ENCODE results near the gene CASTOR2. TPM values are rescaled to one million over a fixed set of nuclear protein-coding genes. Genes with fewer than 3 reads are reported as not detected.

Gene CASTOR2
- total and polyA plus RNA-seq, 2 of the 8 experiments (the other 6 are each of a cell fraction or from before 2014, with no cell fraction given) = 12.1 to 47.8 TPM

DNA sequence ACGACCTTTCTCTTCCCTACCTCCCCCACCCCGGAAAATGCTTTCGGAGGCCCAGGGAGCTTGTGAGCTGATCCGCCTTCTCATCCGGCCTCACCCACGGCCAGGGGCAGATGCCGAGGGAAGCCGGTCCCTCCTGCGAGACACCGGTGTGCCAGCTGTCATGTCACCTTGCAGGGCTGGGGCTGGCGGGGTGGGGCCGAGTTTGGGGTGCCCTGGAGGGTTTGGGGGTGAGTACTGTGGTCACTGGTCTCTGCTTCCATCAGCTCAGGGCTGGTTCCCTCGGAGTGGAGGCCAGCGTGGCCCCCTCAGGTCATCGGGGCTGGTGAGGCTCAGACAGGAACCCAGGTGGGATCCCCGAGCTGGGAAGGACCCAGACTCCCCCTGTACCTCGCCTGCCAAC, 60.4 kb downstream of the CASTOR2 start (continued):
- TF ChIP-seq TCF12 (IDR thresholded peaks at IDR 0.05; ENCODE audit: low read depth, low read length) = no peak
- TF ChIP-seq, protein P1, sequence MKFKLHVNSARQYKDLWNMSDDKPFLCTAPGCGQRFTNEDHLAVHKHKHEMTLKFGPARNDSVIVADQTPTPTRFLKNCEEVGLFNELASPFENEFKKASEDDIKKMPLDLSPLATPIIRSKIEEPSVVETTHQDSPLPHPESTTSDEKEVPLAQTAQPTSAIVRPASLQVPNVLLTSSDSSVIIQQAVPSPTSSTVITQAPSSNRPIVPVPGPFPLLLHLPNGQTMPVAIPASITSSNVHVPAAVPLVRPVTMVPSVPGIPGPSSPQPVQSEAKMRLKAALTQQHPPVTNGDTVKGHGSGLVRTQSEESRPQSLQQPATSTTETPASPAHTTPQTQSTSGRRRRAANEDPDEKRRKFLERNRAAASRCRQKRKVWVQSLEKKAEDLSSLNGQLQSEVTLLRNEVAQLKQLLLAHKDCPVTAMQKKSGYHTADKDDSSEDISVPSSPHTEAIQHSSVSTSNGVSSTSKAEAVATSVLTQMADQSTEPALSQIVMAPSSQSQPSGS (IDR thresholded peaks at IDR 0.05; ENCODE audit: low read length) = no peak
- no peak for TF ChIP-seq SIN3A (conservative IDR thresholded peaks at IDR 0.05 in 1 of 2, IDR thresholded peaks at IDR 0.05 in 1 of 2; ENCODE audit: low read depth in 1 of 2, low read length in 2 of 2)
- TF ChIP-seq, protein P2, sequence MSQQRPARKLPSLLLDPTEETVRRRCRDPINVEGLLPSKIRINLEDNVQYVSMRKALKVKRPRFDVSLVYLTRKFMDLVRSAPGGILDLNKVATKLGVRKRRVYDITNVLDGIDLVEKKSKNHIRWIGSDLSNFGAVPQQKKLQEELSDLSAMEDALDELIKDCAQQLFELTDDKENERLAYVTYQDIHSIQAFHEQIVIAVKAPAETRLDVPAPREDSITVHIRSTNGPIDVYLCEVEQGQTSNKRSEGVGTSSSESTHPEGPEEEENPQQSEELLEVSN (IDR thresholded peaks at IDR 0.05) = no peak
- no peak for TF ChIP-seq CHD1 (IDR thresholded peaks at IDR 0.05; ENCODE audit: low read depth, low read length)
